DMS79 treated with DMSO at 0.1 percent for 48 hours (cell line): ENCODE data around the gene SDF4.

Experiments used
- DNase-seq: peaks from one replicate; lab custom pipeline; 2025; lab: John Stamatoyannopoulos, UW

Gene SDF4

GRCh38 chr1:1179346-1179982, 52.3 kb downstream of the SDF4 start:
- DNase-seq = no peak

- no peak for DNase-seq
Measured at GRCh38 chr1:1178794-1179331, 52.9 kb downstream of the SDF4 start.

GRCh38 chr1:1177452-1178206, 54.2 kb downstream of the SDF4 start:
- DNase-seq = no peak

- DNase-seq = no peak
Measured at GRCh38 chr1:1176931-1177330, 54.9 kb downstream of the SDF4 start.

GRCh38 chr1:1176063-1176761, 55.6 kb downstream of the SDF4 start:
- peak; percentile 69 for DNase-seq

DNA sequence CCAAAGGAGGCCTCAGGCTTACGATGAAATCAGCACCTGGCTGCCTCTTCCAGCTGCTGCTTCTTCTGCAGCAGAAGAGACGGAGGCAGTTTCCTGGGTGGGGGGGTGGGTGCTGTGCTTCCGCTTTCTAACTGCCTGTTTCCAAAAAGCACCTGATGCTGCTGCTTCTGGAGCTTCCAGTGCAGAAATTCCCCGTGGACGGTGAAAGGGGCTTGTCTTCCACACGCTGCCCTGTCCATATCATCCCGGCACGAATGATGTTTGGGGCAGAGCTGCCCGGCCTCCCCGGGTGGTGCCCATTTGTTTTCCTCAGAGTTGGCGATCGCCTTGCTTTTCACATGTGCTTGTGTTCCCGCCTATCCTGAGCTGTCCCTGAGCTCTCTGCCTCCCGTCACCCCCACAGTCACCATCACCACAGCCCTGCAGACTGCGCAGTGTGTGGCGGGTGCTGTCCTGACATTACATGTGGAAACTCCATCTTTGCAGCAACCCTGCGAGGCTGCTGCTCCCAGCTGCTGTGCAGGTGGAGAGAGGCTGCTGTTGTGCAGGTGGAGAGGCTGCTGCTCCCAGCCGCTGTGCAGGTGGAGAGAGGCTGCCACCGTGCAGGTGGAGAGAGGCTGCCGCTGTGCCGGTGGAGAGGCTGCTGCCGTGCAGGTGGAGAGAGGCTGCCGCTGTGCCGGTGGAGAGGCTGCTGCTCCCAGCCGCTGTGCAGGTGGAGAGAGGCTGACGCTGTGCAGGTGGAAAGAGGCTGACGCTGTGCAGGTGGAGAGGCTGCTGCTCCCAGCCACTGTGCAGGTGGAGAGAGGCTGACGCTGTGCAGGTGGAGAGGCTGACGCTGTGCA, 56.4 kb downstream of the SDF4 start:
- DNase-seq = peak; percentile 77

DNA sequence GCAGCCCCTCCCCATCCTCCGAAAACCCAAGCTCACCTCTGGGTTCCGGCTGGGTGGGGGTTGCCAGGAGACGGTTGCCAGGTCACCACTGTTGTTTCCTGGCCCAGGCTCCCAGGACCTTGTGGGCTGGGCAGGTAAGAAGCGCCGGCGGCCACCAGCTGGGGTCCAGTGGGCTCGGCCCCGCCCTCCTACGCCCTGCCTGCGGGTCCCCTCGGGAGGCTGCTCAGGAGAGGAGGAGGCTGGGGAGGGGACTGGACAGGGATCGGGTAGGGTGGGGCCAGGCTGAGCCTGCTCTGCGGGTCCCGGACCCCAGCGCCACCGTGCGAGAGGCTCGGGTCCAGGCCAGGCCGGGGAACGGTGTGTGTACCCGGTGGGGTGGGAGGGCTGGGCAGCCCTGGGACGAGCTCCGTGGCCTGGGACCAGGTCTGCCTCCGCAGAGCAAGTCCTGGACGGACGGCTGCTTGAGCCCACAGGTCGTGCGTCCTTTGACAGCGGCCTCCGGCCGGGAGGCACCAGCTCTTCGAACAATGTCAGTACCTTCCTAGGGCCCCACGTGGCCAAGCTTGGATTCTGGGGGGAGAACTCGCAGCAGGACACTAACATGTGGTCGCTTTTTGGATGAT, 57.9 kb downstream of the SDF4 start, which contains the start of gene TTLL10:
Gene TTLL10 (plus strand): TSS at position 88 of the 623 bp plus-strand sequence. CDS start 5,336 bp downstream, outside the sequence.
- peak; percentile 5 for DNase-seq

DNA sequence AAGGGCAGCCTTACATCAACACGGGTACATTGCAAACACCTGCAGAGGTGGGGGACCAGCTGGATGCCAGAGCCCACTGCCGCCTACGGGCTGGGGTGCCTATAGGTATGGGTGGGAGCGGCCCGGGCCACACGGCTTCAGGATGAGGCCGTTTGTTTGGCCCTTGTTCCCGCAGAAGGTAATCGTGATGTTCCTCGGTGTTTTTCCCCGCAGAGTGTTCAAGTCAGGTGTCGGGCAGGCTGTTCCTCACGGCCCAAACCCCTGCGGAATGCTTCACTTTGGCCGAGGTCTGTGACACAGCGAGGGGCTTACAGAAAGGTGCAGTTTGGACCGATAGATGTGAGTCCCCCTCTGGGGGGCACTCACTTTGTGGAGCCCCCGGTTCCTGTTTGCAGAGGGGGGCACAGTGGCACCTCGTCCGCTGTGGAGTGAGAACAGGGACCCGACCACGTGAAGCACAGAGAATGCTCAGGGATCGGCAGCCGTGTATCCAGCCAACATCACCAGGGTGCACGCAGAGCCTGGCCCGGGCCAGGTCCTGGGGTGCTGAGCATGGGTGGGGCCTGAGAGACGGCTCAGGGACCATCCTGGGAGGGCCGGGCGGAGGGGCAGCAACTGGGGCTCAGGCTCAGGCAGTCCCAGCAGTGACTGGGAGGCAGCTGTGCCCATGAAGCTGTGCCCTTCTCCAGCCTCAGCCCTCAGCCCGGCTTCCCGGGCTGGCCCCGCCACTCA, 58.6 kb downstream of the SDF4 start:
- DNase-seq = no peak

DNA sequence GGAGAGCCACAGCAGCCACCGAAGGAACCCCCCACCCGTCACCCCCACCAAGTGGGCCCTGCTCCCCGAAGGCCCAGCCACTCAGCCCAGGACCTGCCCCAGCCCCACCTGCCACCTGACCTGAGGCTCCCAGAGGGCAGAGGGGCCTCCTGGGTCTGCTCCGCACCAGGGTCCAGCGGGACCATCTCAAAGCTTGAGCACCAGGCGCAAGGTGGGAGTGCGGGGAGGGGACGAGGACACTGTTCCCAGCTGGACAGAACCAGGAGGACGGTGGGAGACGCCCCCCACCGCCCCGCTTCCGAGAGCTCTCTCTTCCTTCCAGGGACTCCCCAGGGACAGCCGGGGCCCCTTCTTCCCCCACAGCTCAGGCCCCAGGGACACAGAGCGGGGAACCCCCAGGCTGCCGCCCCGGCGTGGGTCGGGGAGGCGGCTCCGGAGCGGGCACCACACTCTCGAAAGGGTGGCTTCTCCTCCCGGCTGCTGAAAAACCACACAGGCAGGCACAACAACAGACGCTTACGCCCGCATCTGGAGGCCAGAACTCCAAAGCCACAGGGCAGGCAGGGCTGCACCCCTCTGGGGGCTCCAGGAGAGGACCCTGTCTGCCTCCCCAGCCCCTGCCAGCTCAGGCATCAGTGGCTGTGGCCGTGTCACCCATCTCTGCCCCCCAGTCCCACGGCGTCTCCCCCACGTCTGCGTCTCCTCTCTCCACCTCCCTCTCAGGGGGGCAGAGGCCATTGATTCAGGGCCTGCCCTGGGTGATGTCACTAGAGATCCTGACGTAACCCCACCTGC, 60.1 kb downstream of the SDF4 start:
- DNase-seq = no peak

DNA sequence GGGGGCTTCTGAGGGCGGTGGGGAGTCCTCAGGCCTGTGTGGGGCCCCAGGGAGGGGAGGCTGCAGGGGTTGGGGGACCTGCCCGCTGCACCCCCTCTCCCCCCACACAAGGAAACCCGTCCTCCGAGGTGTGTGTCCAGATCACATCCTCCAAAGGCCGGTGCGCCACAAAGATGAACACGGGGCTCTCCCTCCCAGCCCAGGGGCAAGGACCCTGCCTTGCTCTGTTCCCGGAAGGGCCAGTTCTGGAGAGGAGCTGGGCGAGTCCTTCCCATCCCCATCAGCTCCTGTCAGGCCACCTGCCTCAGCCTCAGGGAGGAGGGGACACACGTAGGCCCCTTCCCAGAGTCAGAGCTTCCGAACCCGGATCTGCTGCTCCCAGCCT, 60.6 kb downstream of the SDF4 start:
- no peak for DNase-seq

- no peak for DNase-seq
Measured at GRCh38 chr1:1170215-1171091, 61.3 kb downstream of the SDF4 start.

DNA sequence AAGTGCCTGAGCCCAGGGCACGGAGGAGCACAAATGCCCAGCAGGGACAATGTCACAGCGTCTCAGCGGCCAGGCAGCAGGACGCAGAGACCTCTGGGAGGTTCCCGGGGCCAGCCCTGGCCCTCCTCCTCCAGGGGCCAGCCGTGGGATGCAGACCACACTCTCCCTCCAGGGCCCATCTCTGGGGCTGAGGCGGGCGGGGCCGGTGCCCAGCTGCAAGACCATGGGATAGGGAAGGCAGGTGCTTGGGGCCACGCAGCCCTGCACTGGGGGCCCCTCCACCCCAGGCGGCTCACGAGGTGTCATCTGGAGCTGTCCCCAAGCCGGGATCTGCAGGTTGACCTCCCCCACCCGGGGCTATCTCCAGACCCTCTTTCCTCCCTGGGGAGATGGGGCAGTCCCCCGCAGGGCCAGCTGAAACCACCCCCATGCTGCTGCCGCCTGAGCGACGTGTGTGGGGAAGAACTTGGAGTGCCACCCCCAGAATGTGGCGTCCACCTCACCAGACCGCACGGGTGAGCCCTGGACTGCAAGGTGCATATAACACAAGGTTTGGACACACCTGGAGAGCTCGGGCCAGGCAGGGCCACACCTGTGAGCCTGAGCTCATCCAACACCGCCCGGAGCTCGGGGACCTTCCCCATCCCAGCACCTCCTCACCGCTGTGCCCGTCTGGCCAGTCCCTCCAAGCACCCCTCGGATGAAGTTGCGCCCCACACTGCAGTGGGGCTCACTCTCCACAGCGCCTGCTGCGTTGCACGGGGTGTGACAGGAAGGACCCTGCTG, 62.2 kb downstream of the SDF4 start:
- no peak for DNase-seq

DNA sequence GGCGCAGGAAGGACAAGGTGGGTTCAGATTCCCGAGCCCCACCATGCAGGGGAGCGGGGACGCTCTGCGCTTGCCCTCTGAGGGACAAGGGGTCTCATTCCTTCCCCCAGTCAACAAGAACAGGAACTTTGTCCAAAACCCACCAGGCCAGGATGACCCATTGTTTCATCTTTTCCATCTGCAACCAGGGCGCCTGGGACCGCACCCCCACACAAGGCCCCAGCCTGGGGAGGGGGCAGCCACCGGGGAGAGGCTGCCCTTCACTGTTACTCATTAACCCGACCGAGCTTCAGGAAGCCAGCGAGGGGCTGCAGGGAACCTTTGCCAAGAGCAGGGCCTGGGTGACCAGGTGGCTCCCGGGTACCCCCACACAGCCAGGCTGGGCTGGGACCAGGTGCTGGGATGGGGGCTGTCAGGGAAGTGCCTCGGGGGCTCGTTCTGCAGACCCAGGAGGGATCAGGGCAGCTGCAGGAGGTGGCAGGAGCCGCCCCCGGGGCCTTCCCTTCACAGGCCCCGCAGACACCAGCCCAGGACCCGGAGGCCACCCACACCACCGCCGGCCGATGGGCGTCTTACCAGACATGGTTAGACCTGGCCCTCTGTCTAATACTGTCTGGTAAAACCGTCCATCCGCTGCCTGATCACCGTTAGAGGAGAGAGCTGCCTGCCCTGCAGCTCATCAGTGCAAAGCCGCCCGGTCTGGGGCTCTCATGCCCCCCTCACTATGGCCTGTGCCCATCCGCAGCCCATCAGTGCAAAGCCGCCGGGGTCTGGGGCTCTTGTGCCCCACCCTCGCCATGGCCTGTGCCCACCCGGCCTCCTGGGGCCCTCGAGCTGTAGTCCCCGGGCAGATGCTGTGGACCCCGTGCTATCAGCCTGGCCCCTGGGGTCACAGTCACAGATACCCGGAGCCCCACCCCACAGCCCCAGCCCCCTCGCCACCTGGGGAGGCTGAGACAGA, 63.1 kb downstream of the SDF4 start:
- no peak for DNase-seq

GRCh38 chr1:1167841-1168450, 63.9 kb downstream of the SDF4 start:
- DNase-seq = no peak

- no peak for DNase-seq
Measured at GRCh38 chr1:1167398-1167821, 64.4 kb downstream of the SDF4 start.
